GM12872 (cell line): ENCODE data around the gene MYCBP2.

ENCODE experiments used
- CTCF ChIP-seq: IDR thresholded peaks from 3 replicates; pipeline ENCODE4 v1.5.1; 2011; ENCODE audit warnings: low read depth, mild to moderate bottlenecking, low read length, moderate library complexity; ENCODE audit not compliant: insufficient read depth

The MYCBP2 gene

GRCh38 chr13:77350811-77351210 is 23.9 kb upstream of the MYCBP2 start:
- no peak for TF ChIP-seq CTCF

DNA sequence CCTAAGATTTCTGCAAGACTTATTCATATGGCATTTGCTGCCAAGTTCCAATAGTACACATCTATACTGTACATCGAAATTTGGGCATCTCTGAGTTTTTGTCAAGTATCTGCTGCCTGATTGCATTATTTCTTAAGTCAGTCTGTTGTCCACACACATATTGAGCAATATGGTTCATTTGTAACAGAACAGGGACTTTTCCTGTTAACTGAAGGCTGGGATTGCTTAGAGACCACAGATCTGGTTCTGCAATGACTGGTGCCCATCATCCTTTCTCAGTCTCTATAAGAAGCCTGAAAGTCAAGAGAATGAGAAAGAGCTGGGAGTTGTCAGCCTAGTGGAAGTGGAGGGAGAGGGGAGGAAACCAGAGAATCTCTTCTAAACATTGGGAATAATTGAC is 22.5 kb upstream of the MYCBP2 start:
- TF ChIP-seq CTCF = no peak

DNA sequence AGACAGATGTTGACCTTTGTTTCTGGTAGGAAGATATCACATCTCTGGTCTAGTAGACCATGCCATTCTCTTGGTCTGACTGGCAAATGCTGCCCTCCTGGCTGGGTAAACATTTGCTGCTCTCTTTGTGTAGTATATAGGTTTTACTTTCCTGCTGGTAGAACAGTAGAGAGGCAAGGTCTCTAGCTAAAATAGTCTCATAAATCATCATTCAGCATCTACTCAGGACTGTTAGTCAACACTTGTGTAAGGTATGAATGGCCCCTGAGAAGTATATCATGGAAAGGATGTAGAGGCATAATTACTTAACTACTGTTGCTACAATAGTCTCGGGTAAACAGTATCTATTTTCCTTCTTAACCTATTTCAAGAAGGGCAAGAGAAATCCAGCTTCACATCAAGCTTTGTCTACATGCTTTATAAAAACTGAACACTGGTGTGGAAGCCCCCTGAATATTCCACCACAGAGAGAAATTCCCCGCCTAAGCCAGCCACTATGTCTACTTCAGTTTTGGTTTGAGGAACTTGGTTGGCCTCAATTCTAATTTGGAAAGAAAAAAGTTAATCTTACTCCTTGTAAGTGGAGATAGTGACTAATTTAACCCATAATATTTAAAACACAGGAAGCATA is 18.4 kb upstream of the MYCBP2 start:
- no peak for TF ChIP-seq CTCF

DNA sequence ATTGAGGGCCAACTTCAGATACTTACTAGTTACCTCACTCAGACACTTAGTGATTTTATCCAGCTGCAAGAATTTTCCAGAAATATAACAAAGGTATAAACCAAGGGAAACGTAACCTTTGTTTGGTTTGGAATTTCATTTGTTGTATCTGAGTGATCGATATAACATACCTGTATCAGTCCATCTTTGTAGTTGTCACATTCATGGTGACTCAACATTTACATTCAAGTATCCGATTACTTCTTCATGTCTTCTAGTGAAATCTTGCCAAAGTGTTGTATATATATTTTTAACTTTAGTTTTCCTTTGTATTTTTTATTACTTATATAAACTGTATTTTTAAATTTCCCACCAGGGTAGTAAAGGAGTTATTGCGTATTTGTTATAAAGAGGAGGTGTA is 16.9 kb upstream of the MYCBP2 start:
- no peak for TF ChIP-seq CTCF

DNA sequence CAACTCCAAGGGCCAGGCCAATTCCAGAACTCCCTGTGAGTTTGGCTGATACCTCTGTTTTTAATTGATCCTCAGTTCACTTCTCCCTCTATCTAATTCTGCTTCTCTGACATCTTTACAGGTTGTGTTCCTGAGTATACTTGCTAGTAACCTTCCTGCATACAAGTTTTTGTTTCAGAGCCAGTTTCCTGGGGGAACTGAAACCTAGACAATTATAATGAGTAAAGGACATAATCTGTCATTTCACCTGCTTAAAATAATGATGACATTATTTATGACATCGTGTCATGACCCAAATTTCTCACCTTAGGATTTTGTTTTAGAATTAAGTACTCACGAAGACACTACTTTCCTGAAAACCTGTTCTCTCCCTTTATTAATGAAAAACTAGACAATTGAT is 12.5 kb upstream of the MYCBP2 start:
- no peak for TF ChIP-seq CTCF

- TF ChIP-seq CTCF = no peak
These were observed 12.1 kb upstream of the MYCBP2 start for GRCh38 chr13:77338961-77339401.

DNA sequence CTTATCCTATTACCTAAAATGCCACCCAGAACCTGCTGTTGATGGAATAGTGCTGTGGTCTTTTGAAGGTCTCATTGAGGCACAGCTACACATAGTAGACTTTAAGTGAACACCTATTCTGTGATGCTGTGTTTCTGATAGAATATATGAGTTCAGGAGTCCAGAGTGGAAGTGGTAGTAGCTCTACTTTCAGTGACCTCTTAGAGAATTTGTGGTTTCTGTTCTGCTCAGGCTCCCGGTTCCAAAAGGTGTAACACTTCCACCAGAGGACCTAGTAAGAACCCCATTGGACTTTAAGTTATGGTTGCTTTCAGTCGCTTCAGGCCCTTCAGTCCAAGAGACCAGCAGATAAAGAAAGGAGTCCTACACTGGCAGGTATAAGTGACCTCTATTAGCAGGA is 11.4 kb upstream of the MYCBP2 start:
- TF ChIP-seq CTCF = no peak
